ENCODE results near the gene MT1E. TPM values are rescaled to one million over a fixed set of nuclear protein-coding genes. Genes with fewer than 3 reads are reported as not detected.
"Not testable (repeated sequence)": the region's sequence is repeated elsewhere in the genome, so short reads cannot be mapped to it uniquely, and the experiment has no call there.

The MT1E gene
- total RNA-seq (2021; fragmentation: NEBNext Ultra II Directional; extraction: Animal tissue kit (Norgen Biotek cat#: 25700)), result 100 to 1,000 TPM; 192 to 469 (median 458) TPM
- long read RNA-seq, transcript MT1E-201 (3 exons, 704 nt), result major isoform, 111 of 113 reads
- long read RNA-seq, partial matches to known transcripts, result 0 of 113 reads
- long read RNA-seq, other reads (novel, unspliced or antisense), result 2 of 113 reads

GRCh38 chr16:56625140-56625942, at the start of gene MT1E:
Gene MT1E (plus strand): TSS chr16:56625781. CDS start chr16:56625852, 71 bp downstream.
- peak within 1 kb of the TSS; percentile 97 for H3K4me3 Mint-ChIP-seq
- H3K27me3 Mint-ChIP-seq (ENCODE audit: insufficient read depth), result peaks cover 4% of the 10 kb centered on the region; the same call in 1 of the 2 replicates
- DNase-seq, result peak; percentile 75
- peaks cover 28% of the 10 kb centered on the region for H3K4me1 Mint-ChIP-seq (ENCODE audit: low read depth)
- peak within 1 kb of the TSS; percentile 96 for H3K27ac Mint-ChIP-seq
- no peaks in the 10 kb centered on the region for H3K9me3 Mint-ChIP-seq
- TF ChIP-seq, protein P1, sequence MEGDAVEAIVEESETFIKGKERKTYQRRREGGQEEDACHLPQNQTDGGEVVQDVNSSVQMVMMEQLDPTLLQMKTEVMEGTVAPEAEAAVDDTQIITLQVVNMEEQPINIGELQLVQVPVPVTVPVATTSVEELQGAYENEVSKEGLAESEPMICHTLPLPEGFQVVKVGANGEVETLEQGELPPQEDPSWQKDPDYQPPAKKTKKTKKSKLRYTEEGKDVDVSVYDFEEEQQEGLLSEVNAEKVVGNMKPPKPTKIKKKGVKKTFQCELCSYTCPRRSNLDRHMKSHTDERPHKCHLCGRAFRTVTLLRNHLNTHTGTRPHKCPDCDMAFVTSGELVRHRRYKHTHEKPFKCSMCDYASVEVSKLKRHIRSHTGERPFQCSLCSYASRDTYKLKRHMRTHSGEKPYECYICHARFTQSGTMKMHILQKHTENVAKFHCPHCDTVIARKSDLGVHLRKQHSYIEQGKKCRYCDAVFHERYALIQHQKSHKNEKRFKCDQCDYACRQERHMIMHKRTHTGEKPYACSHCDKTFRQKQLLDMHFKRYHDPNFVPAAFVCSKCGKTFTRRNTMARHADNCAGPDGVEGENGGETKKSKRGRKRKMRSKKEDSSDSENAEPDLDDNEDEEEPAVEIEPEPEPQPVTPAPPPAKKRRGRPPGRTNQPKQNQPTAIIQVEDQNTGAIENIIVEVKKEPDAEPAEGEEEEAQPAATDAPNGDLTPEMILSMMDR (IDR thresholded peaks at IDR 0.05), result no peak
- peaks cover 18% of the 10 kb centered on the region; the same call in 1 of the 2 replicates for H3K36me3 Mint-ChIP-seq (ENCODE audit: low read depth)

- H3K27ac Mint-ChIP-seq, result no peak overlapping the region
- TF ChIP-seq, protein P1 (IDR thresholded peaks at IDR 0.05), result peak; percentile 88
- peak; percentile 38 for DNase-seq
Measured at GRCh38 chr16:56576585-56577299, 48.8 kb upstream of the MT1E start.

GRCh38 chr16:56577300-56577625, 48.3 kb upstream of the MT1E start:
- H3K27ac Mint-ChIP-seq, result no peak overlapping the region
- DNase-seq, result no peak
- no peaks in the 10 kb centered on the region for H3K4me1 Mint-ChIP-seq (ENCODE audit: low read depth)

More at GRCh38 chr16:56576585-56577299, 48.8 kb upstream of the MT1E start:
- no peak overlapping the region for H3K4me3 Mint-ChIP-seq
- H3K36me3 Mint-ChIP-seq (ENCODE audit: low read depth), result peaks cover 10% of the 10 kb centered on the region
- peaks cover 13% of the 10 kb centered on the region for H3K9me3 Mint-ChIP-seq
- no peaks in the 10 kb centered on the region for H3K4me1 Mint-ChIP-seq (ENCODE audit: low read depth)
- peaks cover 17% of the 10 kb centered on the region for H3K27me3 Mint-ChIP-seq (ENCODE audit: insufficient read depth)

GRCh38 chr16:56580391-56581048, 45.1 kb upstream of the MT1E start:
- H3K4me1 Mint-ChIP-seq (ENCODE audit: low read depth), result no peaks in the 10 kb centered on the region
- no peak overlapping the region for H3K27ac Mint-ChIP-seq
- TF ChIP-seq, protein P1 (IDR thresholded peaks at IDR 0.05), result no peak
- H3K9me3 Mint-ChIP-seq, result no peaks in the 10 kb centered on the region; the same call in 1 of the 2 replicates
- no peak for DNase-seq
- H3K27me3 Mint-ChIP-seq (ENCODE audit: insufficient read depth), result peaks cover 14% of the 10 kb centered on the region
- no peak overlapping the region for H3K4me3 Mint-ChIP-seq
- H3K36me3 Mint-ChIP-seq (ENCODE audit: low read depth), result no peaks in the 10 kb centered on the region

More at GRCh38 chr16:56577300-56577625, 48.3 kb upstream of the MT1E start:
- TF ChIP-seq, protein P1 (IDR thresholded peaks at IDR 0.05), result peak; percentile 21; the same call in 1 of the 2 replicates
- Mint-ChIP-seq H3K27me3 (ENCODE audit: insufficient read depth) (peaks cover 19% of the 10 kb centered on the region), H3K9me3 (peaks cover 13% of the 10 kb centered on the region), H3K4me3 (no peak overlapping the region), H3K36me3 (ENCODE audit: low read depth) (peaks cover 10% of the 10 kb centered on the region)

- DNase-seq; H3K4me1 Mint-ChIP-seq (ENCODE audit: low read depth); H3K4me3 Mint-ChIP-seq; H3K9me3 Mint-ChIP-seq; H3K36me3 Mint-ChIP-seq (ENCODE audit: low read depth); H3K27ac Mint-ChIP-seq: not testable (repeated sequence)
- H3K27me3 Mint-ChIP-seq (ENCODE audit: insufficient read depth), result peaks cover 27% of the 10 kb centered on the region
Measured at GRCh38 chr16:56582911-56583310, 42.7 kb upstream of the MT1E start.
